ENCODE measurements around the gene MYBPH.

DNA sequence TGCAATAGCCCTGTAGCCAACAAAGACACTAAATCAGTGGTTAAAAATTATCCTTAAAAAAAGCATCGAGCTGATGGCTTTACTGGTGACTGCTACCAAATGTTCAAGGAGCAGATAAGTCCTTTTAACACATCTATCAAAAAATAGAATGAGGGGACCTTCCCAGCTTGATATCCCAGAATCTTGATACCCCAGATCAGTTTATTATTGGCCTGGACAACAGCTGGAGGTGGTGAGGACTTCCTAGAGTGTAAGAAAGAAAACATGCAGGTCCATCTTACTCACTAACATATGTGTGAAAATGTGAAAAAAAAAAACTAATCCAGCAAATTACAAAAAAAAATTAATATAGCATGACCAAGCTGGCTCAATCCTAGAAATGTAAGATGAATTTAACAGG, 32.6 kb upstream of the MYBPH start:
- TF ChIP-seq CTCF (IDR thresholded peaks at IDR 0.05) (no peak), POLR2A (IDR thresholded peaks at IDR 0.05) (no peak)

All from adrenal gland (tissue), 5 donors.